ENCODE data around the gene UBE2L6.

Gene UBE2L6

DNA sequence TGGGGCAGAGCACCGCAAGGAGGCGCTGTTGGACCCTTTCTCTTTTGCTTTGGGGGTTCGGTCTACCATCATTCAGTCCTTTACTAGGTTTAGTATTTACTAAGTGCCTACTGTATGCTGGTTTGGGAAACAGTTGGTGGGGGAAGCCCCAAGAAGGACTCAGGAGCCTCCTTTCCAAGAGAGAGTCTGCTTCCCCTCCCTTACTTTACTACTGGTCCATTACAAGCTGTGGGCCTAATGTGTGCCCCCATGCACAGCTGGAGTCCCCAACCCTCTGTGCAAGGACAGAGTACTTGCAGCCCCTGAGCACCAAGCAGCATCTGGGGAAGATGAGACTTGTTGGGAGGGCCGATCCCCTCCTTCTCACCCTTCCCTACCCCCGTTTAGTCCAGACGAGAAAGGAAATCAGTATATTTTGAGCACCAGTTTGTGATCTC, 876 bp upstream of the UBE2L6 start (continued):
- TF ChIP-seq, protein P1, sequence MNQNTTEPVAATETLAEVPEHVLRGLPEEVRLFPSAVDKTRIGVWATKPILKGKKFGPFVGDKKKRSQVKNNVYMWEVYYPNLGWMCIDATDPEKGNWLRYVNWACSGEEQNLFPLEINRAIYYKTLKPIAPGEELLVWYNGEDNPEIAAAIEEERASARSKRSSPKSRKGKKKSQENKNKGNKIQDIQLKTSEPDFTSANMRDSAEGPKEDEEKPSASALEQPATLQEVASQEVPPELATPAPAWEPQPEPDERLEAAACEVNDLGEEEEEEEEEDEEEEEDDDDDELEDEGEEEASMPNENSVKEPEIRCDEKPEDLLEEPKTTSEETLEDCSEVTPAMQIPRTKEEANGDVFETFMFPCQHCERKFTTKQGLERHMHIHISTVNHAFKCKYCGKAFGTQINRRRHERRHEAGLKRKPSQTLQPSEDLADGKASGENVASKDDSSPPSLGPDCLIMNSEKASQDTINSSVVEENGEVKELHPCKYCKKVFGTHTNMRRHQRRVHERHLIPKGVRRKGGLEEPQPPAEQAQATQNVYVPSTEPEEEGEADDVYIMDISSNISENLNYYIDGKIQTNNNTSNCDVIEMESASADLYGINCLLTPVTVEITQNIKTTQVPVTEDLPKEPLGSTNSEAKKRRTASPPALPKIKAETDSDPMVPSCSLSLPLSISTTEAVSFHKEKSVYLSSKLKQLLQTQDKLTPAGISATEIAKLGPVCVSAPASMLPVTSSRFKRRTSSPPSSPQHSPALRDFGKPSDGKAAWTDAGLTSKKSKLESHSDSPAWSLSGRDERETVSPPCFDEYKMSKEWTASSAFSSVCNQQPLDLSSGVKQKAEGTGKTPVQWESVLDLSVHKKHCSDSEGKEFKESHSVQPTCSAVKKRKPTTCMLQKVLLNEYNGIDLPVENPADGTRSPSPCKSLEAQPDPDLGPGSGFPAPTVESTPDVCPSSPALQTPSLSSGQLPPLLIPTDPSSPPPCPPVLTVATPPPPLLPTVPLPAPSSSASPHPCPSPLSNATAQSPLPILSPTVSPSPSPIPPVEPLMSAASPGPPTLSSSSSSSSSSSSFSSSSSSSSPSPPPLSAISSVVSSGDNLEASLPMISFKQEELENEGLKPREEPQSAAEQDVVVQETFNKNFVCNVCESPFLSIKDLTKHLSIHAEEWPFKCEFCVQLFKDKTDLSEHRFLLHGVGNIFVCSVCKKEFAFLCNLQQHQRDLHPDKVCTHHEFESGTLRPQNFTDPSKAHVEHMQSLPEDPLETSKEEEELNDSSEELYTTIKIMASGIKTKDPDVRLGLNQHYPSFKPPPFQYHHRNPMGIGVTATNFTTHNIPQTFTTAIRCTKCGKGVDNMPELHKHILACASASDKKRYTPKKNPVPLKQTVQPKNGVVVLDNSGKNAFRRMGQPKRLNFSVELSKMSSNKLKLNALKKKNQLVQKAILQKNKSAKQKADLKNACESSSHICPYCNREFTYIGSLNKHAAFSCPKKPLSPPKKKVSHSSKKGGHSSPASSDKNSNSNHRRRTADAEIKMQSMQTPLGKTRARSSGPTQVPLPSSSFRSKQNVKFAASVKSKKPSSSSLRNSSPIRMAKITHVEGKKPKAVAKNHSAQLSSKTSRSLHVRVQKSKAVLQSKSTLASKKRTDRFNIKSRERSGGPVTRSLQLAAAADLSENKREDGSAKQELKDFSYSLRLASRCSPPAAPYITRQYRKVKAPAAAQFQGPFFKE (tag by site-specific recombination; IDR thresholded peaks at IDR 0.05; ENCODE audit: borderline replicate concordance) = no peak
- TF ChIP-seq ZFHX2 (tag by site-specific recombination; conservative IDR thresholded peaks at IDR 0.05) (no peak), ZNF112 (tag by site-specific recombination; IDR thresholded peaks at IDR 0.05) (no peak), ZNF26 (tag by site-specific recombination; IDR thresholded peaks at IDR 0.05) (no peak), ZSCAN30 (tag by site-specific recombination; IDR thresholded peaks at IDR 0.05) (0 out of 2 replicates have a peak, but pooled peaks have one; percentile 4)

GRCh38 chr11:57566905-57567514, 462 bp downstream of the UBE2L6 start:
- H3K36me3 ChIP-seq (ENCODE audit: control insufficient read depth in 2 of 2, insufficient read depth in 1 of 2, low read length in 2 of 2) = no peaks in the 10 kb centered on the region
- ChIA-PET CTCF (interaction anchor here (0.7 to 8.7 kb wide), 13 partner anchors 11 to 1086 kb away, joined by 3 to 183 read pairs (median 3); no protein-coding TSS in a partner anchor), POLR2A (interaction anchor here (2.0 kb wide), 1 partner anchor 77 kb away, joined by 13 read pairs; no protein-coding TSS in a partner anchor)
- no peaks in the 10 kb centered on the region for H3K4me1 ChIP-seq (ENCODE audit: control insufficient read depth, insufficient read depth, low read length)
- no peak for TF ChIP-seq ZNF624 (tag by site-specific recombination; IDR thresholded peaks at IDR 0.05)
- TF ChIP-seq, protein P2, sequence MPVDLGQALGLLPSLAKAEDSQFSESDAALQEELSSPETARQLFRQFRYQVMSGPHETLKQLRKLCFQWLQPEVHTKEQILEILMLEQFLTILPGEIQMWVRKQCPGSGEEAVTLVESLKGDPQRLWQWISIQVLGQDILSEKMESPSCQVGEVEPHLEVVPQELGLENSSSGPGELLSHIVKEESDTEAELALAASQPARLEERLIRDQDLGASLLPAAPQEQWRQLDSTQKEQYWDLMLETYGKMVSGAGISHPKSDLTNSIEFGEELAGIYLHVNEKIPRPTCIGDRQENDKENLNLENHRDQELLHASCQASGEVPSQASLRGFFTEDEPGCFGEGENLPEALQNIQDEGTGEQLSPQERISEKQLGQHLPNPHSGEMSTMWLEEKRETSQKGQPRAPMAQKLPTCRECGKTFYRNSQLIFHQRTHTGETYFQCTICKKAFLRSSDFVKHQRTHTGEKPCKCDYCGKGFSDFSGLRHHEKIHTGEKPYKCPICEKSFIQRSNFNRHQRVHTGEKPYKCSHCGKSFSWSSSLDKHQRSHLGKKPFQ (tag by site-specific recombination; IDR thresholded peaks at IDR 0.05) = no peak
- no peak for TF ChIP-seq ZSCAN30 (tag by site-specific recombination; IDR thresholded peaks at IDR 0.05)
- no peak for TF ChIP-seq ZNF629 (tag by site-specific recombination; IDR thresholded peaks at IDR 0.05)
- TF ChIP-seq, protein P3, sequence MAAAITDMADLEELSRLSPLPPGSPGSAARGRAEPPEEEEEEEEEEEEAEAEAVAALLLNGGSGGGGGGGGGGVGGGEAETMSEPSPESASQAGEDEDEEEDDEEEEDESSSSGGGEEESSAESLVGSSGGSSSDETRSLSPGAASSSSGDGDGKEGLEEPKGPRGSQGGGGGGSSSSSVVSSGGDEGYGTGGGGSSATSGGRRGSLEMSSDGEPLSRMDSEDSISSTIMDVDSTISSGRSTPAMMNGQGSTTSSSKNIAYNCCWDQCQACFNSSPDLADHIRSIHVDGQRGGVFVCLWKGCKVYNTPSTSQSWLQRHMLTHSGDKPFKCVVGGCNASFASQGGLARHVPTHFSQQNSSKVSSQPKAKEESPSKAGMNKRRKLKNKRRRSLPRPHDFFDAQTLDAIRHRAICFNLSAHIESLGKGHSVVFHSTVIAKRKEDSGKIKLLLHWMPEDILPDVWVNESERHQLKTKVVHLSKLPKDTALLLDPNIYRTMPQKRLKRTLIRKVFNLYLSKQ (tag by site-specific recombination; IDR thresholded peaks at IDR 0.05; ENCODE audit: borderline replicate concordance) = no peak
- TF ChIP-seq SP7 (tag by site-specific recombination; IDR thresholded peaks at IDR 0.05) = no peak
- TF ChIP-seq ZNF76 (tag by site-specific recombination; IDR thresholded peaks at IDR 0.05; ENCODE audit: borderline replicate concordance, low read depth) = no peak
- TF ChIP-seq ZNF292 (tag by site-specific recombination; IDR thresholded peaks at IDR 0.05; ENCODE audit: borderline replicate concordance, low read depth) = no peak
- no peak for TF ChIP-seq KLF1 (tag by site-specific recombination; IDR thresholded peaks at IDR 0.05)
- no peak for TF ChIP-seq ZNF132 (tag by site-specific recombination; IDR thresholded peaks at IDR 0.05; ENCODE audit: borderline replicate concordance)
- no peak for TF ChIP-seq ZNF350 (tag by site-specific recombination; IDR thresholded peaks at IDR 0.05)
- no peak for TF ChIP-seq SCRT1 (tag by site-specific recombination; IDR thresholded peaks at IDR 0.05; ENCODE audit: borderline replicate concordance)
- no peaks in the 10 kb centered on the region for H3K9me3 ChIP-seq (ENCODE audit: control insufficient read depth, insufficient read depth, low read depth, low read length)
- H3K27ac ChIP-seq (ENCODE audit: extremely low read depth, low read depth, low read length) = no peak overlapping the region
- peak overlapping the region; percentile 73 for H3K4me3 ChIP-seq (ENCODE audit: low read depth, low read length)
